Measurements from ENCODE around the gene TIFAB. TPM values are rescaled to one million over a fixed set of nuclear protein-coding genes. Genes with fewer than 3 reads are reported as not detected.
"Not testable (repeated sequence)": the region's sequence is repeated elsewhere in the genome, so short reads cannot be mapped to it uniquely, and the experiment has no call there.

Gene TIFAB
- total RNA-seq, 1 experiment from 2014 or later, result not detected

- intact Hi-C loops (cut with micrococcal nuclease; ENCODE audit: unreplicated experiment) (no loop called here), in situ Hi-C loops (cut with HindIII; ENCODE audit: low pct_unique_long_range_greater_than_20kb, low sequenced_read_pairs) (no loop called here)
- BruUV-seq (replicated peaks), result no TSS peak
- TF ChIP-seq POLR2AphosphoS5 (IDR thresholded peaks at IDR 0.05; ENCODE audit: low read depth, low read length) (no peak), REST (IDR thresholded peaks at IDR 0.05; ENCODE audit: insufficient read depth in 1 of 2, low read depth in 2 of 2, low read length in 1 of 2) (no peak), SIN3A (IDR thresholded peaks at IDR 0.05; ENCODE audit: borderline replicate concordance, insufficient read depth, low read depth, low read length) (no peak), CTCF (IDR thresholded peaks at IDR 0.05) (no peak), TCF7L2 (IDR thresholded peaks at IDR 0.05; ENCODE audit: low read depth, low read length) (no peak)
- H3K27me3 ChIP-seq (ENCODE audit: control insufficient read depth, insufficient read depth, low read length), result peaks cover 7% of the 10 kb centered on the region
- H3K27ac ChIP-seq (ENCODE audit: low read length), result no peak overlapping the region
- H3K4me3 ChIP-seq (ENCODE audit: low read depth in 2 of 2, low read length in 2 of 2), result no peak overlapping the region
- DNase-seq (ENCODE audit: low read depth, low spot score), result no peak
- POLR2A ChIA-PET, result no interaction called here
- ATAC-seq, result no peak
- no peaks in the 10 kb centered on the region for H3K4me1 ChIP-seq (ENCODE audit: control insufficient read depth, insufficient read depth, low read length)
- H3K36me3 ChIP-seq (ENCODE audit: control insufficient read depth, insufficient read depth, low read length), result no peaks in the 10 kb centered on the region
- CTCF ChIA-PET, result no interaction called here
- H3K9me3 ChIP-seq (ENCODE audit: control insufficient read depth, insufficient read depth, low read depth, low read length), result no peaks in the 10 kb centered on the region
Observed at GRCh38 chr5:135497971-135498636, 46.0 kb upstream of the TIFAB start.

GRCh38 chr5:135495531-135495930, 43.4 kb upstream of the TIFAB start:
- H3K36me3 ChIP-seq (ENCODE audit: control insufficient read depth, insufficient read depth, low read length); H3K4me1 ChIP-seq (ENCODE audit: control insufficient read depth, insufficient read depth, low read length); intact Hi-C loops (cut with micrococcal nuclease; ENCODE audit: unreplicated experiment); CTCF ChIA-PET; DNase-seq (ENCODE audit: low read depth, low spot score); H3K9me3 ChIP-seq (ENCODE audit: control insufficient read depth, insufficient read depth, low read depth, low read length); H3K27me3 ChIP-seq (ENCODE audit: control insufficient read depth, insufficient read depth, low read length); H3K4me3 ChIP-seq (ENCODE audit: low read depth in 2 of 2, low read length in 2 of 2); H3K27ac ChIP-seq (ENCODE audit: low read length); BruUV-seq (replicated peaks); ATAC-seq; POLR2A ChIA-PET; in situ Hi-C loops (cut with HindIII; ENCODE audit: low pct_unique_long_range_greater_than_20kb, low sequenced_read_pairs): not testable (repeated sequence)

- TF ChIP-seq POLR2AphosphoS5 (IDR thresholded peaks at IDR 0.05; ENCODE audit: low read depth, low read length), result no peak
- TF ChIP-seq SIN3A (IDR thresholded peaks at IDR 0.05; ENCODE audit: borderline replicate concordance, insufficient read depth, low read depth, low read length), result no peak
- TF ChIP-seq REST (IDR thresholded peaks at IDR 0.05; ENCODE audit: insufficient read depth in 1 of 2, low read depth in 2 of 2, low read length in 1 of 2), result no peak
- TF ChIP-seq TCF7L2 (IDR thresholded peaks at IDR 0.05; ENCODE audit: low read depth, low read length), result no peak
- no peak for TF ChIP-seq CTCF (IDR thresholded peaks at IDR 0.05)
- Histone ChIP-seq H3K27me3 (ENCODE audit: control insufficient read depth, insufficient read depth, low read length) (peaks cover 7% of the 10 kb centered on the region), H3K36me3 (ENCODE audit: control insufficient read depth, insufficient read depth, low read length) (no peaks in the 10 kb centered on the region), H3K4me3 (ENCODE audit: low read depth in 2 of 2, low read length in 2 of 2) (no peak overlapping the region), H3K27ac (ENCODE audit: low read length) (no peak overlapping the region), H3K4me1 (ENCODE audit: control insufficient read depth, insufficient read depth, low read length) (no peaks in the 10 kb centered on the region), H3K9me3 (ENCODE audit: control insufficient read depth, insufficient read depth, low read depth, low read length) (no peaks in the 10 kb centered on the region)
- BruUV-seq (replicated peaks), result no TSS peak
- no peak for DNase-seq (ENCODE audit: low read depth, low spot score)
- ChIA-PET CTCF (interaction anchor here (0.7 kb wide), 1 partner anchor 71 kb away, joined by 4 read pairs; no protein-coding TSS in a partner anchor), POLR2A (no interaction called here)
- ATAC-seq, result no peak
- intact Hi-C loops (cut with micrococcal nuclease; ENCODE audit: unreplicated experiment) (no loop called here), in situ Hi-C loops (cut with HindIII; ENCODE audit: low pct_unique_long_range_greater_than_20kb, low sequenced_read_pairs) (no loop called here)
Observed at GRCh38 chr5:135494196-135494595, 42.0 kb upstream of the TIFAB start.
